GM21381 (cell line): Measurements from ENCODE around the gene CRIP2.

Experiments used
- ATAC-seq: cut with Tn5 transposase; IDR thresholded peaks from one replicate; pipeline ENCODE4 v1.9.1; 2021; ENCODE audit warnings: mild to moderate bottlenecking, moderate library complexity; ENCODE audit not compliant: unreplicated experiment

CRIP2 gene

DNA sequence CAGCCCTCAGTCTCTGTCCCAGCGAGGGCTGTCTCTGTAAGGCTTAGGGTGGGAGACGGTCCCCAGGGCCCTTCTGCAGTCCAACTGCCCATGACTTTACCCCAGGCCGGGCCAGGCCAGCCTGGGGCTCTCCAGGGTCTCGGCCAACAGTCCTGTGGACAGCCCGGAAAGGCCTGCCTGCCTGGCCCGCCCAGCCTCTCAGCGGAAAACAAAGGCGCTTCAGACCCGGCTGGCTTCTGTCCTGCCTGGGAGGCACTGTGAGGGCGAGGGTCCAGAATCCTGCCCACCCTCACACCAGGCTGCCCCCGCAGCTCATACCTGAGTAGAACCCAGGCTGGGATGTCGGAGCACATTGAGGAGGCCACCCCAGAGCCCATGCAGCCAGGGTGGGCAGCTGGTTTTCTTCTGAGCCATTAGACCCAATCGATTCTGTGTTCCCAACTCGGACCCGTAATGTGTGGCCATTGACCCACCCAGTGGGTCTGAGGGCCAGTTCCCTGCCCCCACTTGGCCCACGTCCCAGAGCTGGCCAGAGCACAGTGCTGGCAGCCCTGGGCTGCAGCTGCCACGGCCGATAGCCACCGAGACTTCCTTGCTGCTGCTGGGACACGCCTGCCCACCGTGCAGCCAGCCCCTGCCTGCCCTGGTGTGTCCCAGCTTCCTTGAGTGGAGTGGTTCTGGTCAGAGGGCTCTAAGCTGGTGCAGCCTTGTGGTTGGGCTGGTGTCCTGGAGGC, 1.6 kb downstream of the CRIP2 start:
- ATAC-seq = no peak

DNA sequence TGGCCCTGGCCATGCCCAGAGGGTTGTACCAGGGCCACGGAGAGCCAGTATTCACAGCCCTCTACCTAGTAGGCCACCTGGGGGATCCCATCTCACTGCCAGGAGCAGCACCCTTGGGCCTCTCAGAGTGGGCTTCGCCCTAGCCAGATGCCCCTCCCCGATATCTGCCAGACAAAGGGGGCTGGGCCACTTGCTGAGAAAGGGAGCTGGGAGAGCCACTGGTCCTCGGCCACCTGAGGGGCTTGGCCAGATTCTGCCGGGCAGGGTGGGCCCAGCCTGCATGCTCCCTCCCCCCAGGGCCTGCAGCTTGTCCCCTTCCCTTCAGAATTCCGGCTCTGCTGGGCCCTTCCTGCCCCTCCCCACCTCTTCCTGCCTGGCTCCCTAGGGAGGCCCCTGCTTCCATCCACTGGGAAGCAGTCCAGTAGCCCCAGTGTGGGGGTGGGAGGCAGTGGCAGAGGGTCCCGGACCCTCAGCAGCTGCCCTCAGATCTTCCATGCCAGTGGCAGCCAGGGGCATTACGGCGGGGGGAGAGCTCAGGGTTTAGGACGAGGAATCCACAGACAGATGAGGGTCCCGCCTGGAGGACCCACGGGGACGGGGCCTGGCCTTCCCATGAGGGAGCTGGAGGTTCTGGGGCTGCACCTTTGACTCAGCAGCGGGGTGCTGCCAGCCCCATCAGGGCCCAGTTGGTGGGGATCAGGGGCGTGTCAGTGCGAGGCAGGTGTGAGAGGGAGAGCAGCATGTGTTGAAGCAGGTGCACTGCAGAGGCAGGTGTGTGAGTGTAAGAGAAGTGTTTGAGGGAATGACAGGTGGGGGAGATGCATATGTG, 2.4 kb downstream of the CRIP2 start:
- ATAC-seq = no peak

DNA sequence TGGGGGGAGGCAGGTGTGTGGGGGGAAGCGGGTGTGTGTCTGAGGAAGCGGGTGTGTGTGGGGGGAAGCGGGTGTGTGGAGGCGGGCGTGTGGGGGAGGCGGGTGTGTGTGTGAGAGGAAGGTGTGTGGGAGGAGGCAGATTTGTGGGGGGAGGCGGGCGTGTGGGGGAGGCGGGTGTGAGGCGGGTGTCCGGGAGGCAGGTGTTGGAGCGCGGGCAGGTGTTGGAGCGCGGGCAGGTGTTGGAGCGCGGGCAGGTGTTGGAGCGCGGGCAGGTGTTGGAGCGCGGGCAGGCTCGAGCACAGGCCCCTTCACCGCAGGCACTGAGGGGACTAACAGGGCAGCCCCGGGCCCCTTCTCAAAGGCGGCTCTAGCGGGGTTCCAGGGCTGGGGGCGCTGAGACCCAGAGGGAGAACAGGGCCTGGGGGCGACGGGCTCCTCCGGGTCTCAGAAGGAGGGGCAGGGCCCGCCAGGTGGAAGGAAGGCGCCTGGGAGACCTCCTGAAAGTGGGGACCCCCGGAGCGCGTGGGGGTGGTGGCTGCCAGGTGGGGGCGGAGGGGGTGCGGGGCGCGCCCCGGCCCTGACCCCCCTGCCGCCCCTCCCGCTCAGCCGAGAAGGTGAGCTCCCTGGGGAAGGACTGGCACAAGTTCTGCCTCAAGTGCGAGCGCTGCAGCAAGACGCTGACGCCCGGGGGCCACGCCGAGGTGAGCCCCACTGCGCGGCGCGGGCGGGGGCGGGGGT, 3.2 kb downstream of the CRIP2 start:
- ATAC-seq = no peak

DNA sequence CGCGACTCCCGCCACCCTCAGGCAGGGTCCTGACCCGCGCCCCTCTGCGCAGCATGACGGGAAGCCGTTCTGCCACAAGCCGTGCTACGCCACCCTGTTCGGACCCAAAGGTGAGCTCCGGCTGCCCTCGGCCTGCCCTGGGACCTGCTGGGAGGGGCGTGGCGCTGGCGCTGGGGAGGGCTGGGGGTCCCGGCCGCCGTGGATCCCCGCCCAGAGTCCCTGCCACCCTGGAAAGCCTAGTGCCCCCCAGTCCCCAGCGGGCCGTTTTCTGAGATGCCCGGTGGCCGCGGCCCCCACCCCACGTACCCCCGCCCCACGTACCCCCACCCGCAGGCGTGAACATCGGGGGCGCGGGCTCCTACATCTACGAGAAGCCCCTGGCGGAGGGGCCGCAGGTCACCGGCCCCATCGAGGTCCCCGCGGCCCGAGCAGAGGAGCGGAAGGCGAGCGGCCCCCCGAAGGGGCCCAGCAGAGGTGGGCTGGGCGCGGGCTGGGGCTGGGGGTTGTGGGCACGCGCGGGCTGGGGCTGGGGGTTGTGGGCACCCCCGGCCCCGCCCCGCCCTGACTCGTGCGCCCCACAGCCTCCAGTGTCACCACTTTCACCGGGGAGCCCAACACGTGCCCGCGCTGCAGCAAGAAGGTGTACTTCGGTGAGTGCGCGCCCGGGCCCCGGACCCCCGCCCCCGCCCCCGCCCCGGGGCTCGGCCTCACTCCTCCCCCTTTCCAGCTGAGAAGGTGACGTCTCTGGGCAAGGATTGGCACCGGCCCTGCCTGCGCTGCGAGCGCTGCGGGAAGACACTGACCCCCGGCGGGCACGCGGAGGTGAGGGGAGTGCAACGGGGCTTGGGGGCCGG, 4.0 kb downstream of the CRIP2 start:
- ATAC-seq = no peak

DNA sequence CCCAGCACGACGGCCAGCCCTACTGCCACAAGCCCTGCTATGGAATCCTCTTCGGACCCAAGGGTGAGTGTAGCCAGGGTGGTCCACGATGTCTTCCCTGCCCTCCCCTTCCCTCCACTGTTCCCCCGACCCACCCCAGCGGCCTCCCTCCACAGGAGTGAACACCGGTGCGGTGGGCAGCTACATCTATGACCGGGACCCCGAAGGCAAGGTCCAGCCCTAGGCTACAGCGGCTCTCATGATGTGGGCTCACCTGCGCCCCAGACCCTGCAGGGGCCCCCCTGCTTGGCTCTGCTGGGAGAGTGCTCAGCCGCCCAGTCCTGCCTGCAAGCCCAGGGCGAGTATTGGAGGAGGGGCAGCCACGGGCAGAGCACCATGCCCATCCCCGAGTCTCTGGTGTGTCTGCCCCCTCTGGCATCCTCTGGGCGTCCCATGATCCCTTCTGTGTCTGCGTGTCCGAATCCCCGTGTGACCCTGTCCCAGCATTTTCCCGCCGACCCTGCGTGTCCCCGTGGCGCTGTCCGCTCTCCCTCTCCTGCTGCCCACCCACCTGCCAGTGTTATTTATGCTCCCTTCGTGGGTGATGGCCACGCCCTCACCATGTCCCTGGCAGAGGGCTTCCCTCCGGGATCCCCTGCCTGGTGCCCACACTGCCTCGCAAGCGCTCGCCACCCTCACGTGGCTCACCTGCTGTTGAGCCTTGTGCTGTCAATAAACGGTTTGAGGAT, 5.0 kb downstream of the CRIP2 start:
- ATAC-seq = no peak

DNA sequence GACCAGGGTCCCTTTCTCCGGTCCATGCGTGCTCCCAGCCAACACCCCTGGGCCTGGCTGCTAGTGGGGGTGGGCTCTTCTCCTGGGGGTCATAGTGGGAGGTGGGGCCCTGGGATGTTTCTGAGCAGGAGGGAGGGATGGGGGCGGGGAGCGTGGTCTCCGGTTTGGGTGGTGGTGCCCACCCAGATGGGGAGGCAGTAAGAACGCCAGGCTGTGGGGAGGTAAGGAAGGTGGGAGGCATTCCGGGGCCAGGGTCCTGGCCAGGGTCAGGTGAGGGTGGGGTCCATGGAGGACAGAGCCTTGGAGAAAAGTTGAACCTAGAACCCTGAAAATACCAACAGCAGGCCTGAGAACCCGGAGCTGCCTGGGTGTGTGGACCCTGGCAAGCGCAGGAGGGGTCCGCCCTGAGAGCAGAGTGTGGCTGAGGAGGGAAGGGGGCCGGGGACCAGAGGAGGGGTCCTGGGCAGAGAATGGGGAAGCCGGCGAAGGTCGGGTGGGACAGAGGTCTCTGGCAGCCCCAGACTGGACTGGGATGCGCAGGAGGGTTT, 5.7 kb downstream of the CRIP2 start:
- ATAC-seq = no peak

DNA sequence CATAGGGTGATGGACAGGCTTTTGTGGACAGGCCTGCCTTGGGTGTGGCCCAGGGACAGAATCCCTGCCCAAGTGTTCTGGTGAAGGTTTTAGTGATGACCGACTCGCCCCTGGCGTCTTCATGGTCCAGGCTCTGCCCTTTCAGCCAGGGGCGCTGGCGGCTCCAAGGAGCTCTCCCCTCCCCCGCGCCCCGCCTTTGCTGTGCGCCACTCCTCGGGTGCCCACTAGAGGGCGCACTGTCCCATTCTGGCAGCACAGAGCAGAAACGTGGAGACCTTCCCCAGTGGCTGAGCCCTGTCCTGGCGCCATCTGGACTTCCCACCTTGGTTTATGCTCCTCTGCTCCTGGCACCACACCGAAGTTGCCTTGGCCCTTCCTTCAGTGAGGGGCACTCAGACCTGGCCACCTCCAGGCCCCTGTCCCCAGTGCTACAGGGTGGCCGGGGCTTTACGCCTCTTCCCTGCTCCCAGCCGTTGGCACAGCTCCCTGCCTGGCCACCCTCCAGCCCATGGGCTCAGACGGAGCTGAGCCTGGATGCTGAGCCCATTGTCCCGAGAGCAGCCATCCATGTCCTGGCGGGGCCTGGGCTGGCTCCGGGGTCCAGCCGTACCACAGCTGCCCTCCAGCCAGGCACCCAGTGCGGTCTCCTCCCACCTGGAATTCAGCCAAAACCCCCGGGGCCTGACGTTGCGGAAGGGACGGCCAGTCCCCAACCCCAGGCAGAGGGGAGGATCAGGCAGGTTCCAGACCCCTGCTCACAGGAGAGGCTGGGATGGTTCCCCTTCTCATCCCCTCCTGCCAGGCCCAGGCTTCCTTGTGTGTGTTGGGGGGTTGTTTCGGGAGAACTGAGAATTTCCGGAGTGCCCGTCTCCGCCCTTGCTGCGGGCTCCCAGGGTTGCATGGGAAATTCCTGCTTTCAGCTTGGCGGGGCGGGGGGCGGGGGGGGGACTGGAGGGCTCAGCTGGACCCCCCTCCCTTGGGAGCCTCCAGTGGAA, 6.5 kb downstream of the CRIP2 start:
- no peak for ATAC-seq

DNA sequence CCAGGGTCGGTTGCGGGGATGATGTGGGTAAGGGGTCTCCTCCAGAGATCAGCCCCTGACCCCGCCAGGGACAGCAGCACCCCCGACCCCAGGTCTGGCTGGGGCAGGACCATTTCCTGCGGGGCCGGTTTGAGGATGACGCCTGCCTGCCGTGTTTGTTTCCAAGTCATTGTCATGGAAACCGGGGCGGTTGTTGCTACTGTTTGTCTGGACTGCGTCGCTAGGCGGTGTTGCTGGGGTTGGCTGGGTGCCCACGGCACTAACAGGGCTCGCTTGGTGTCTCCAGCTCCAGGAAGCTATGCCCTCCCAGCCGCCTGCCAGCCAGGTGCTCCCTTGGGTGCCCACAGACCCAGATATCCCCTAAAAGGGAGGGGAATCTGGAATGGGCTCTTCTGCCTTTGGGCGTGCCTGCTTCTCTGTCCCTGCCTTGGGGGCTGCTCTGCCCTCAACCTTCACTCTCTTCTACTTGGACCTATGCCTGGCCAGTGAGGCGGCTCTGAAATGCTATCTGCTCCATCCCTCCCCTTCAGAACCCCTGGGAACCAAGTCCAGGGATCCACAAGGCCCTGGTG, 7.4 kb downstream of the CRIP2 start:
- ATAC-seq = peak; percentile 46

DNA sequence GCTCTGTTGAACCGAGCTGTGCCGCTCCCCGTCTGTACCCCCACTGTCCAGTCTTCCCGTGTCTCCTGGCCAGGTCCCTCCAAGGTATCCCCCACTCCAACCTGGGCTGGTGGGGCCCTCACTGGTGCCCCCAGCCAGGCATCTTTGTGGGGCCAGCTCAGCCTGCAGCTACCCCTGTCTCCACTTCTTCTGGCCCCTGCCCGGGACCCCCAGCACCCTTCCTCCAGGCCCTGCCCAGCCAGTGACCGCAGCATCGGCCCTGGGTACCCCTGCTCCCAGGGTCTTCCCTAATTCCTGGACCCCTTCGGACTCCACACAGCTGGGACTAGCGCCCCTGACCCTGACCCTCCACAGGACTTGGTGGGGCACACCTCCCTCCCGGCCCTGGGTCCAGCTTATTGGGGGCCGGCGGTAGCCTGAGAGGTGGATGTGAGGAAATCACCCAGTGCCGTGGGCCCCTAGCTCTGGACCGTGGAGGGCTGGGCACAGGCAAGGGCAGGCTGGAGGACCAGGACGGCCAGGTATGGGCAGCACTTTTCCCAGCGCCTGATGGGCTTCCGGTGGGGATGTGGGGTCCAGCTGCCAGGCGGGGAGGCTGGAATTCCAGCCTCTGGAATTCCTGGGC, 8.0 kb downstream of the CRIP2 start:
- ATAC-seq = no peak

DNA sequence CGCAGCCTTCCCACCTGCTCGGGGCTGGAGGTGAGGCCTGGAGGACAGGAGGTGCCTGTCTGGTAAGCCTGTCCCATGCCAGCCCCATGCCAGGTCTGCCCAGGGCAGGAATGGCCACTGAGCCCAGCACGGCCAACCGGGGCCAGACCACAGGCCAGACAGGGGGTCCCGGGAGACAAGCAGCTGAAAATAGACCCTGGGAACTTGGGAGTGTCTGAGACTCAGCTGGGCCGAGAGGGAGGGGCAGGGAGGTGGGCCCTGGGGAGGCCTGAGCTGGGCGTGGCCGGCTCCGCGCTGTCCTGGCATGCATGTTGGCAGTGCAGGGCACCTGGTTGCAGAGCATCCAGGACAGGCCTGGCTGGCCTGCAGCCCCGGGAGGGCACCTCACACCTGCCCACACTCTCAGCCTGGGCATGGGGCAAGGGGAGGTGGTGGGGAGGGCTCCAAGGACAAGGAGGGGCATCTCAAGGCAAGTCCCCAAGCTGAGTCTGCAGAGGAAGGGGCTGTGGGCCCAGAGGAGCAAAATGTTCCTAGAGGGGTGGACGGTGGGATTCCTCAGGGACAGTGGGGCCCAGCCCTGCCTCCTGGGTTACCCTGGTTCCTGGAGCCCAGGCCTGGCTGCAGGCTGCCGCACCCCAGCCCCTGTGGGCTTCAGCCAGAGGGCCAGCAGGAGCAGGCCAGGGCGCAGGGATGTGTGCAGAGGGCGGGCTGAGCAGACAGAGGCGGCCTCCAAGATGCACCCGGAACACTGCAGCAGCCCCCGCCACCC, 8.9 kb downstream of the CRIP2 start:
- no peak for ATAC-seq

DNA sequence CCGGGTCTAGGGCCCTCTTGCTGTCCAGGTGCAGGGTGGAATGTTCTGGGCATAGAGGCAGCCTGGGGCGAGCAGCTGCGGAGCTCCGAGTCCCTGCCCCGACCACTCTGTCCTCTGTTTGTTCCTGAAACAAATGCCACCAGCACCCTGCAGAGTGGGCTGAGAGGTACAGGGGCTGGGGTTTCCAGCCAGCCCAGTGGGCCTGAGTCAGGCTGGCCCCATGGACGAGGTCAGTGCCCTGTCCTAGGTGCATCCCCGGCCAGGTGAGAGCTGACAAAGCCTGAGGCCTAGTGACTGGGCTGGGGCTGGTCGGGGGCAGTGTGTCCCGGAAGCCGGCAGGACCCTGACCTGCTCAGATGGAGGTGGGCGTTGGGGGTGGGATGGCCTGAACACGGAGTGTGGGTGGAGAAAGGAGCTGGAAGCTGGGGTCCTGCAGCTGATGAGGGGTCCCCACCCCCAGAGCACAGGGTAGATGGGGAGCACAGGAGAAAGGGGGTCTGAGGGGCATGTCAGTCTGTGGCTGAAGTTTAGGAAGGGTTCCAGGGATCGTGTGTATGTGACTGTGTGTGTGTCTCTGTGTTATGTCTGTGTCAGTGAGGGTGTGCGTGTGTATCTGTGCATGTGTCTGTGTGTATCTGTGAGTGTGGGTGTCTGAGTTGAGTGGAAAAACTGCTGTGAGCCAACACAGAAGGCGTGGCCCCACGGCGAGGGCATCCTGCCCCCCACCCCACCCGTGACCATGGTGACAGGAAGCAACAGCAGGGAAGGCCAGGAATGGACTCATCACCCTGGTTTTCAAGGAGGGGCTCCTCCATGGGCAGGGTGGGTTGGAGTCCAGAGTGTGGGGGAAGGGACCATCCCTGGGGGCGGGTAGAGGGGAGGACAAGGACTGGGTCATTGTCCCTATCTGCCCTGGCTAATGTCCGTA, 9.7 kb downstream of the CRIP2 start:
- ATAC-seq = no peak

DNA sequence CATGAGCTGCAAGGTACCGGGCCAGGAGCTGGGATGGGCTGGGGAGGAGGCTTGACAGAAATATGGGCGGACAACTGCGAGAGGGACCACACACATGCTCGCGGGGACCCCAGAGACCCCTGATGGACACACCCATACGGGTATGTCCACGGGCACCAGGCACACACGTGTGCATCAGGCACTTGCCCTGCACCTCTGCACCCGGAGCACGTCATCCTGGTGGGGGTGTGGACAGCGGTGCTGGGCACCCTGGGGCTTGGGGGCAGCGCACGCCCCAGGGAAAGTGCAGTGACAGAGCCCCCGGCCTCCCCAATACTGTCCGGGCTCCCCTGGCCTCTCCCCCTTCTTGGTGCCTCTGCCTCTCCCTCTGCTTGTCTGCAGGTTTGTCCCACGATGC, 10.4 kb downstream of the CRIP2 start:
- ATAC-seq = no peak

DNA sequence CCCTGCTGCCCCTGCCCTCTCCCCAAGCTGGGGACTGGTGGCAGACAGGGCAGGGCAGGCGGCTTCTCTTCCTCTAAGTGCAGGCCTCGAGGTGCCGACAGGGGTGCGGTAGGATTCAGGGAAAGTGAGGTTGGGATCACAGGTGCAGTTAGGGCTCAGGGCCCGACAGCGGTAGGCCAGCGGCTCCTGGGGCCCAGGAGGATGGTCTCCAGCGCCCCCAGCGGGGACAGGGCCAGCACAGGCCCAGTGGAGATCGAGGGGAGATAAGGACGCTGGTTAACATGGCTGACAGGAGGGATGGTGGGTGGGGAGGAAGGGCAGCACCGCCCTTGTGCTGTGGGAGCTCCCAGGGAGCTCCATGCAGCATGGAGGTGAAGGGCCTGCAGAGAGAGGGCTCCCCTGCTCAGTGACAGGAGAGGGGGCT, 11.1 kb downstream of the CRIP2 start:
- ATAC-seq = no peak

DNA sequence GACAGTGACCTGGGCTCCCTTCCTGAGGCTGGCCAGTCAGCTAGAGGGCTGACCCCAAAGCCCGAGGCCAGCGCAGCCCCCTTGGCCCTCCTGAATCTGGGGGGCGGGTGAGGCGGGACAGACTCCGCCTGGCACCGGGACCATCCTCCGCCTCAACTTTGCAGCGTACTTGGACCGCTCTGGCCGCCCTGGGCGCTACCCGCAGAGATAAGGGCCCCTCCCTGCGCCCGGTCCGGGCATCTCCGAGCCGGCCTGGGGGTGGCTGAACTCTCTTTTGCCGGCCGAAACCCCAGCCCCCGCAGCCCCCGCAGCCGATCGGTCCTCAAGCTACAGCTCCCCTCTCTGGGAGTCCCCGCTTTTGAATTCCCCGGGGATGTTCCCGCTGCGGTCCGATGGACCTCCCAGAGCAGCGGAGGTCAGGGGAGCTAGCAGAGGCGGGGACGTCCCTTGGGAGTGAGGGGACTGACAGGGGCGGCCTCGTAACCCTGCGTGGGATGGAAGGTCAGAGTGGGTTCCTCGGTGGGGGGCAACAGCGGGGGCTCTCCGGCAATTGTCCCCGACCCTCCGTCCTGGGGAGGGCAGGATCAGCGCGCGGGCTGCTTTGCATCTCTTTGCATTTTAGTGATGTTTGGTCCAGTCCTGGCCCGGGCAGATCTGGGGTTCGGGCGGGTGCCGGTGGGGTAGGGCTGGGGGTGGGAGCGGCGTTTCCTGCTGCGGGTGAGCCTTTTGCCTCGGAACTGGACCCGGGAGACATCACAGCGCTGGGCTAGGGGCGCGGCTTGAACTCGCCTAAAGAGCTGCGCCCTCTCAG, 11.7 kb downstream of the CRIP2 start, which contains the start of gene CRIP1:
Gene CRIP1, plus strand, starts transcription at position 724 of the 811 bp plus-strand sequence. CDS start 374 bp downstream, outside the sequence.
- ATAC-seq = no peak

DNA sequence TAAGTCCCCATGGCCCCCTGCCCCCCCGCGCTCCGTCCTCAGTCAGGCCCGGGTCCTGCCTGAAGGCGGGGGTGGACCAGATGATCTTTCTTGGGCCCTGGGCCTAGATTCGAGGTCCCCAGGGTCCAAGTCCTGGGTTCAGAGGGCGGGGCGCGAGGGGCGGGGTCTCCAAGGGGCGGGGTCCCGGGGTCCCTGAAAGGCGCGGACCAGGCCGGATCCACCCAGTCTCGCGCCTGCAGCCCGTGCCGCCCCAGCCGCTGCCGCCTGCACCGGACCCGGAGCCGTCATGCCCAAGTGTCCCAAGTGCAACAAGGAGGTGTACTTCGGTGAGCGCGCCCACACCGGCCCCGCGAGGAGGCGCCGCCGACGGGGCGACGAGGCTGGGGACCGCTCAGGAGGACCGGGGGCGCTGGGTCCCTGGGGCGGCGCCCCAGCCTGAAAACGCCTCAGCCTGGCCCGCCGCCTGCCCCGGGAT, 12.4 kb downstream of the CRIP2 start:
- ATAC-seq = no peak
